GM12878 (cell line): ENCODE measurements around the gene TNP2. TPM values are rescaled to one million over a fixed set of nuclear protein-coding genes. Genes with fewer than 3 reads are reported as not detected.

ENCODE experiments used
- DPF2 ChIP-seq: fragments of 450-650 bp; IDR thresholded peaks from 2 replicates; pipeline ENCODE4 v1.6.1; 2017; ENCODE audit warnings: mild to moderate bottlenecking
- KAT2A ChIP-seq: conservative IDR thresholded peaks from 2 replicates; pipeline ENCODE4 v1.6.1; 2011; ENCODE audit warnings: low read depth, low read length; ENCODE audit not compliant: control insufficient read depth
- MEF2B ChIP-seq: fragments of 450-650 bp; IDR thresholded peaks from 2 replicates; pipeline ENCODE4 v1.6.1; 2018; ENCODE audit warnings: mild to moderate bottlenecking, moderate library complexity; ENCODE audit not compliant: partially characterized antibody, poor library complexity, severe bottlenecking
- NBN ChIP-seq: fragments of 450-650 bp; IDR thresholded peaks from 2 replicates; pipeline ENCODE4 v1.6.1; 2016
- NKRF ChIP-seq: fragments of 450-650 bp; conservative IDR thresholded peaks from 2 replicates; pipeline ENCODE4 v1.6.1; 2017; ENCODE audit warnings: mild to moderate bottlenecking, moderate library complexity
- NR2C1 ChIP-seq: fragments of 450-650 bp; IDR thresholded peaks from 2 replicates; pipeline ENCODE4 v1.6.1; 2017; ENCODE audit warnings: antibody characterized with exemption, mild to moderate bottlenecking, moderate library complexity
- SKIL ChIP-seq: fragments of 450-650 bp; IDR thresholded peaks from 2 replicates; pipeline ENCODE4 v1.6.1; 2017; ENCODE audit warnings: mild to moderate bottlenecking, low read depth, inconsistent platforms; ENCODE audit not compliant: poor library complexity, severe bottlenecking
- SPI1 ChIP-seq: IDR thresholded peaks from 2 replicates; pipeline ENCODE4 v1.6.1; 2011; ENCODE audit warnings: low read depth, mild to moderate bottlenecking, low read length, moderate library complexity, borderline replicate concordance; ENCODE audit not compliant: insufficient read depth
- ZNF217 ChIP-seq: fragments of 450-650 bp; IDR thresholded peaks from 2 replicates; pipeline ENCODE4 v1.6.1; 2017; ENCODE audit warnings: antibody characterized with exemption, mild to moderate bottlenecking
- polyA plus RNA-seq, 11 experiments: library from polyadenylated mRNA; depleted of rRNA in 4 of 11; unstranded in 6 of 11; stranded (reverse) in 5 of 11; fragments of >200 nt; fragmentation: Nextera tagmentation in 4 of 11; fragmentation: Illumina TruSeq in 1 of 11; extraction: Ambion mirVana in 4 of 11; extraction: Trizol in 1 of 11; gene quantifications; 1 replicate in 1 of 11; 2 replicates in 10 of 11; pipeline versions ENCODE4 v1.2.1 to v1.2.3, GENCODE V29; 2011 to 2016; ENCODE audit warnings: inconsistent platforms in 2 of 11, missing spikeins in 2 of 11, low read depth in 1 of 11
- total RNA-seq, 4 experiments: library from RNA; depleted of rRNA in 3 of 4; stranded (reverse); fragments of >200 nt in 3 of 4; fragmentation: Illumina TruSeq in 1 of 4; extraction: Trizol in 1 of 4; gene quantifications; 2 replicates each; pipeline versions ENCODE4 v1.2.1 to v1.2.3, GENCODE V29; 2013 to 2021

The TNP2 gene
- total and polyA plus RNA-seq, 10 of the 15 experiments (the other 5 are each of a cell fraction or from before 2014, with no cell fraction given): not detected

GRCh38 chr16:11264155-11264832 is 4.8 kb downstream of the TNP2 start (continued):
- TF ChIP-seq MEF2B: no peak
- TF ChIP-seq SKIL: peak; percentile 11
- TF ChIP-seq NBN: 0 out of 2 replicates have a peak, but pooled peaks have one; percentile 47
- no peak for TF ChIP-seq NR2C1
- no peak for TF ChIP-seq KAT2A
- peak; percentile 81 for TF ChIP-seq ZNF217
- peak; percentile 91 for TF ChIP-seq SPI1
- TF ChIP-seq DPF2: peak; percentile 35; the same call in 1 of the 2 replicates
- 0 out of 2 replicates have a peak, but pooled peaks have one; percentile 53 for TF ChIP-seq NKRF
- TF ChIP-seq, all 136 proteins: peak for 8
